NCI-H2196 (cell line): ENCODE data around the gene NKIRAS2.
A peak's percentile ranks its signal among the peaks of the same experiment; 100 is the strongest.

ENCODE experiments used
- DNase-seq: peaks from one replicate; lab custom pipeline; 2025; ENCODE audit not compliant: unreplicated experiment; lab: John Stamatoyannopoulos, UW

The NKIRAS2 gene

GRCh38 chr17:42019509-42020404 is at the start of gene NKIRAS2:
Gene NKIRAS2 (plus strand): TSS chr17:42020090. CDS start chr17:42021578, 1,488 bp downstream.
- DNase-seq = peak; percentile 77

DNA sequence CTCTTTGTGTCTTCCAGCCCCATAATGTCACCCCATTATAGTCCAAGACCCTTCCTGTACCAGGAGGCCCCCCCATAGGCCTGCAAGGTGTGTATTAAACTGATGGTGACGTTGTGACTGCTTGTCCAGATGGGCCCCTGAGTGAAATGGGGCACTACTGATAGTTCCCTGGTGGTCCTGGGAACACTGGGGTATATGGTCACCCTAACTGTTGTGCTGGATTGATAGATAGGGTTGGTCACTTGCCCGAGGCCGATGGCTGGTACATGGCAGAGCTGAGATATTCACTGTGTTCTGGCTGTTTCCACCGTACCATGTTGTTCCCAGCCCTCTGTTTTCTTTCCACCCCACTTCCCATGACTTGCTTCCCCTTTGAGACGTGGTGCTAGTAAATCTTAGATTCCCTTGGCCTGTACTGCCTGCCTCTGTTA is 49.0 kb upstream of the NKIRAS2 start:
- no peak for DNase-seq

DNA sequence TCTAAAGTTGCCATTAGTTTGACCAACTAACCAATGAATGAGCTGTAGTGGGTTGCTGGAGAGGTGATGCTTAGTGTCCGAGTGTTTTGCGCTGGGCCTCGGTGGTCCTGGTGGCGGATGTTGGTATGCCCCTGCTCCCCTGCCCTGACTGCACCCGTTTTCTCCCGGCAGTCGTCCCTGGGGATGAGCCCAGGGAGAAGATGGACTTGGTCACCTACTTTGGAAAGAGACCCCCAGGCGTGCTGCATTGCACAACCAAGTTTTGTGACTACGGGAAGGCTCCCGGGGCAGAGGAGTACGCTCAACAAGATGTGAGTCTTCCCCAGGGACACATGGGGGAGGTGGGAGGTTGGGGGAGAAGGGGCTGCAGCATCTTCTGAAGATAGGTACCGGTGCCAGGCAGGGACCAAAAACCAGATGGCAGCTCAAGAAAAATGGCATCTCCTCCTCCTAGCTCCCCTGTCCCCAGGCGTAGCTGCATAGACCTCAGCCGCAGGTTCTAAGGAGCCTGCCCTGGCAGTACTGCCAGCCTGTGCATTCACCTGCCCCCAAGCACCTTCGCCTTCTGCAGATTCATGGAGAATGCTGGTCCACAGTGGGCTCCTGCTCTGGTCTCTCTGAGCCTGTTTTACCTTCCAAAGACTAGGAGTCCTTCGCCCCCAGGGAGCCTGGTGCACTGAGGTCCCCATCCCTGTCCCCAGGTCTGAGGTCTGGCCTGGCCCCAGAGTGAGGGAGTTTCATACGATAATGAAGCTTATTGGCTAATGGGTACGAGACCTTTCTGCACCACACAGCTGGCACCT is 48.0 kb upstream of the NKIRAS2 start:
- no peak for DNase-seq

DNA sequence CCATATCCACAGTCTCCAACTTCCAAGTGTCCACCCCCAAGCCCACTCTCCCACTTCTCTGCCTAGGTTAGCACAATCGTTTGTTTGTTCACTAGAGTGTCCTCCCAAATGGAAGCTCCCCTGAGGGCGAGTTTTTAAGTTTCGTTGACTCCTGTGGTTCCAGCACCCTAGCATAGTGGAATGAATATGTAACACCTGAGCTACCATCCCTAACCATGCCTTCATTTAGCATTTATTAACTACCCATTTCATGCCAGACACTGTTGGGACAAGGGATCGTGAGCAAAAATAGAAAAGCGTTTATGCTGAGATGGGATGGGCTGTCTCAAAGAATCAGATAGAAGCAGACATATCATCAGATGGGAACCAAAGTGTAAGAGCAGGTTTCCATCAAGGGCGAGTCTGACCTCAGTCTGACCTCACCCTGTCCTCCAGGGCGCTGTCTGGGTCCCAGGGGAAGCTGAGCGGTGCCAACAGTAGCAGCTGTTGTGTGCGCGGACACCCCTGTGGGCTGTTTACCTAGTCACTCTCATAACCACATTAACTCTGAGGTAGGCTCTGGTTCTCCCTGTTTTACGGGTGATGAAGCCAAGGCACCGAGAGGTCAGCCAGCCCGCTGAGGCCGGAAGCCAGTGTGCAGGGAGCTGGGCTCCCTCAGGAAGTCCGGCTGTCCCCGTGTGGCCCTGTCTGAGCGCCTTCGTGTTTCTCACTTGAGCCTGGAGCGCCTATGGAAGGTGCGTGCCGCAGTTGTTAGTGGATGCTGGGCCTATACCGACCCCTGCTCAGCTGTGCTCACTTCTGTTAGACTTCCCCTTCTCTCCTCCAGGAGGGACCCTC is 47.1 kb upstream of the NKIRAS2 start:
- DNase-seq = peak; percentile 72

GRCh38 chr17:41973408-41973811 is 46.5 kb upstream of the NKIRAS2 start:
- no peak for DNase-seq

- no peak for DNase-seq
Observed at GRCh38 chr17:41974031-41974430, 45.9 kb upstream of the NKIRAS2 start.

DNA sequence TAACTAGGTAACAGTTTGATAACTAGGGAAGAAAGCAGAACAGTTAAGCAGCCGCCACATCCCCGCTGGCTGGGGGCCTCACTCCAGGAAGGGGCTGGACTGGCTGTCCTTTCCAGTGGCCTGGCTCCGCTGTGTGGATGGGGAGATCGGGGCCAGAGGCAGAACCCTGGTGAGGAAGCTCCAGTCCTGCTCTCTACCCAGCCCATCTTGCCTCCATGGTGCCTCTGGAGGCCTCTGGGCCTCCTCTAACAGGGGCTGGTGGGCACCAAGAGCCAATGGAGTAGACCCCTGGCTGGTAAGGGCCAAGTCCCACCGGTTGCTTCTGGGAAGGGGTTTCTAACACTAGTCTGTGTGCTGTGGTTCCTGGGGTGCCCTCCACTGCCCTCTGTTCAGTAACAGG is 45.2 kb upstream of the NKIRAS2 start:
- DNase-seq = no peak

GRCh38 chr17:41975099-41976083 is 44.5 kb upstream of the NKIRAS2 start:
- DNase-seq = no peak

DNA sequence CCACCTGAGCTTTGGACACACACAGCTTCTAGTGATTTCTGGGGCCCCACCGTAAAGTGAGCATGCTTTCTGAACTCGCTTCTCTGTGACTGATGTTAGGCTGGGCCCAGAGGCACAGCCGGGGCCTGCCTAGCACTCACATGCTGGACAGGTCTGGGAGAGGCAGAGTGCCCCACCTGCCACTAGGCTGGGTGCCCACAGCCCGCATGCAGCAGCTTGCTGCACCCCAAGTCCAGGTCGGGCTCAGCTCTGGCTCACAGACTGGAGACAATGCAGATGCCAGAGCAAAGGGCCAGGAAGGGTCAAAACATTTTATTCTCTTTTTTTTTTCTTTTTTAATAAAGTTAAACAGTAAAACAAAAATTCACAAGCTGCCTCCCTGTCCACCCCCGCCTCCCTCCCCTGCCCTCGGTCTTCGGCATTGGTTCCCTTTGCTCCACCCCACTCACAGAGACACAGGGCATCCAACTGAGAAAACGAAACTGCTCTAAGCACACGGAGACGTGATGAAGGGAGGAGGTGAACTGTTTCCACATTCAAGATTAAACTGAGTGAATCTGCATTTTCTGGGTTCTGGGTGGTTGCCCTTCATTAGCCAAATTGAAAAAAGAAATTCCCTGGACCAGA is 43.6 kb upstream of the NKIRAS2 start:
- DNase-seq = no peak

DNA sequence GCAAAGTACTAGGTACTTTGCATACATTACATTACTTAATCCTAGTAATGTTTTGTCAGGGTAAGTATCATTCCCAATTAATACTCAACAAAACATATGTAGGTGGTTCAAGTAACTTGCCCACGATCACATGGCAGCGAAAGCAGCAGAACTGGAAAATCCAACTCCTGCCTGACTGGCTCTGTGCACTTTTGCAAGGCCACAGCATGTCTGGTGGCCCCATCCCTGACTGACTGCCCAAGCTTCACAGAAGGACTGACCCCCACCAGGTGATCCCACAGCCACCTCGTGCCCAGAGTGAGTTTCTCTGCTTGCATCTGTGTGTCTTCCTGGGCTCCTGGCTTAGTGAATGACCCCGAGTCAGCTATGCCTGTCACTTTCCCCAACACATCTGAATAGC is 41.9 kb upstream of the NKIRAS2 start:
- DNase-seq = no peak

GRCh38 chr17:41982026-41982760 is 37.7 kb upstream of the NKIRAS2 start:
- no peak for DNase-seq

GRCh38 chr17:41984454-41984853 is 35.4 kb upstream of the NKIRAS2 start:
- DNase-seq = no peak

DNA sequence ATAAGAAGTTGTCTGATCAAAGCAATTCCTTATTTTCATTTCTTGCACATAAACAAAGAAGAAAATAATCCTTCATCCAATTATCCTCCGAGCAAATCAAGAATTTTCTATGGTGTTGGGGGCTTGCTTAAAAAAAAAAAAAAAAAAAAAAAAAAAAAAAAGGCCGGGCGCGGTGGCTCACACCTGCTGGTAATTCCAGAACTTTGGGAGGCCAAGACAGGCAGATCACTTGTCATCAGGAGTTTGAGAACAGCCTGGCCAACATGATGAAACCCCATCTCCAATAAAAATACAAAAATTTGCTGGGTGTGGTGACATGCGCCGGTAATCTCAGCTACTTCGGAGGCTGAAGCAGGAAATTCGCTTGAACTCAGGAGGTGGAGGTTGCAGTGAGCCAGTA is 34.0 kb upstream of the NKIRAS2 start:
- no peak for DNase-seq

DNA sequence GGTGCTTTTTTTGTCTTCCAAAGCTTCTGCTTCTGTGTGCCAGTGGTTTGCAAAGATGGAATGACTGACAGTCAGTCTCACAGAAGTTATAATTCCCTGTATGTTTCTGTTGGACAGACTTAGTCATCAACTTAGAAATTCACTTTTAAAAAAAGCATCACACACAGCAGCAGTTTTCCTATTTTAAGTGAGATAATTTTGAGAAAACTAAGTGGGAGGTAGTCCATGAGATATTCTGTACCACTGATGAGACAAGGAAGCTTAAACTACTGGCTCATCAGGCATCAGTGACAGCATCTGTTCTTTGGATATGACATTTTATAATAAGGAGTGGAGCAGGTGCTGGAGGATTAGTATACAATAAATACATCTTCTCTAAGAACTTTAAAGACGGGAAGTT is 33.3 kb upstream of the NKIRAS2 start:
- no peak for DNase-seq

GRCh38 chr17:41987642-41988041 is 32.2 kb upstream of the NKIRAS2 start:
- DNase-seq = no peak

- no peak for DNase-seq
Observed at GRCh38 chr17:41988418-41988817, 31.5 kb upstream of the NKIRAS2 start.

DNA sequence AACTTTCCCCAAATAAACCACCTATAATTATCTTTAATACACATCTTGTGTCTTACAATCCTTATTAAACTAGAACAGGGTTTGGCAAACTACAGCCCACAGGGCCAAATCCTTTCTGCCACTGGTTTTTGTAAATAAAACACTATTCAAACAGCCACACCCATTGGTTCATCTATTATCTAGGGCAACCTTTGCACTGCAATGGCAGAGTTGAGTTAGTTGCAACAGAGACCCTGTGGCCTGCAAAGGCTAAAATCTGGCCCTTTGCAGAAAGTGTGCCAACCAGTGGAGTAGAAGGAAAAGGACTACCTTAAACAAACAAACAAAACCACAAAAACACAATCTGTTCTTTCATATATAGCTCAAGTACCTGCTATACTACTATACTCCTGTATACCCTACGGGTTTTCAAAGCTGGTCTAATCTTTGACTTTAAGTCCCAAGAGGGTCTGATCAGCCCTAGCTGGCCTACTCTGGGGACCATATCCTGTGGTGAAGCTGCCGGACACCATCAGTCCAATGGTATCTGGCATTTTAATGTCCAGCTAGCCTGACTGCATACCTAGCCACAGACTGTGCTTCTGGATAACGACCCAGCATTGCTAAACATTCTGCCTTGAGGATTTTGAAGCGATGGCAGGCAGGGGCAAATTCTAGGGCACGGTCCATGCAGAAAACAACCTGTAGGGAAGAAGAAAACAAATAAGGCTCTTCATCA is 30.0 kb upstream of the NKIRAS2 start:
- DNase-seq = no peak

DNA sequence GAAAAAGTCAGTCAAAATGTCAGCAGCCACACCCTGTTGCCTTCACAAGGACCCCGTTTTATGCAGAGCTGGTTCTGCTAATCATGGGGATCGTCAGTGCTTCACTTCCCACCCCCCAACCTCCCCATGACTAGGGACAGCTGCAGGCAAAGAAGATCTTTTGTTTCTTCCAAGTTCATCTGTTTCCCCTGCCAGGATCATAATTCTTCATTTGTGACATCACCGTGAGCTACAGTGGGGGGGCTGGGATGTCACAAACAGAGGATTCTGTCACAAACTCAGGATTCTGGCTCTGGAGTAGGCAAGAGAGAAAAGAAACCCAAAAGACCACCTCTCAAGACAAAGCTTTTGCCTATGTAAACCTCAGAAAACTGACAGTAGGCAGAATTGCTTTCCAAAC is 27.3 kb upstream of the NKIRAS2 start:
- DNase-seq = no peak
